H1 (cell line): ENCODE results near the gene PRR12. TPM values are rescaled to one million over a fixed set of nuclear protein-coding genes. Genes with fewer than 3 reads are reported as not detected.

Experiments used
- CTCF ChIA-PET: fragments of 300-600 bp; sonication (Branson Sonifier 250); formaldehyde crosslinking; loops from one replicate; lab custom pipeline; 2021; ENCODE audit not compliant: partially characterized antibody; lab: Charles Lee
- POLR2A ChIA-PET: fragments of 300-600 bp; sonication (Branson Sonifier 250); formaldehyde crosslinking; loops from one replicate; lab custom pipeline; 2021; ENCODE audit warnings: inconsistent platforms; ENCODE audit not compliant: partially characterized antibody; lab: Charles Lee
- DNase-seq, 2 experiments: peaks; one replicate each; pipeline versions ENCODE4 v3.0.0 to v3.0.0-alpha.2; 2010 to 2022; ENCODE audit warnings: low spot score in 2 of 2, low read depth in 1 of 2, mixed read lengths in 1 of 2
- FAIRE-seq: peaks from 2 replicates; lab custom pipeline; 2011; peaks lifted over from hg19 to GRCh38; lab: Jason Lieb, UNC
- H2AFZ ChIP-seq: 2 replicates; pipeline ENCODE4 v1.8.1; 2012; ENCODE audit warnings: low read length, inconsistent platforms
- H2AK5ac ChIP-seq: 2 replicates; pipeline ENCODE4 v1.6.1; 2013; ENCODE audit warnings: low read depth, low read length
- H2BK120ac ChIP-seq: replicated peaks from 2 replicates; pipeline ENCODE3; 2013; ENCODE audit warnings: low read depth, low read length, inconsistent platforms
- H2BK12ac ChIP-seq: 2 replicates; pipeline ENCODE4 v1.6.1; 2013; ENCODE audit warnings: low read depth, low read length
- H2BK15ac ChIP-seq: 2 replicates; pipeline ENCODE4 v1.6.1; 2013; ENCODE audit warnings: low read length
- H2BK20ac ChIP-seq: 2 replicates; pipeline ENCODE4 v1.6.1; 2013; ENCODE audit warnings: low read length
- H2BK5ac ChIP-seq: 2 replicates; pipeline ENCODE4 v1.6.1; 2013; ENCODE audit warnings: low read depth, low read length
- H3K14ac ChIP-seq: 2 replicates; pipeline ENCODE4 v1.6.1; 2013; ENCODE audit warnings: inconsistent platforms; ENCODE audit not compliant: insufficient read length
- H3K18ac ChIP-seq: 2 replicates; pipeline ENCODE4 v1.6.1; 2013; ENCODE audit warnings: low read length; ENCODE audit errors: extremely low read depth
- H3K23ac ChIP-seq: 2 replicates; pipeline ENCODE4 v1.6.1; 2013; ENCODE audit warnings: inconsistent platforms; ENCODE audit not compliant: insufficient read length
- H3K23me2 ChIP-seq: 2 replicates; pipeline ENCODE4 v1.6.1; 2013; ENCODE audit warnings: low read depth, low read length
- H3K27ac ChIP-seq: 2 replicates; pipeline ENCODE4 v1.6.1; 2011; ENCODE audit warnings: low read depth, low read length, inconsistent platforms
- H3K27me3 ChIP-seq, 4 experiments: replicated peaks in 1 of 4; 1 replicate in 1 of 4; 2 replicates in 3 of 4; pipeline versions ENCODE4 v1.6.1 to v1.8.1; 2011 to 2013; ENCODE audit warnings: low read length in 3 of 4, mild to moderate bottlenecking in 3 of 4, inconsistent platforms in 2 of 4, mixed read lengths in 2 of 4, moderate library complexity in 1 of 4; ENCODE audit not compliant: control insufficient read depth in 3 of 4, insufficient read depth in 3 of 4; ENCODE audit errors: extremely low read depth in 1 of 4
- H3K36me3 ChIP-seq, 4 experiments: 2 replicates each; pipeline versions ENCODE4 v1.6.1 to v1.8.1; 2011 to 2013; ENCODE audit warnings: mild to moderate bottlenecking in 4 of 4, low read length in 3 of 4, moderate library complexity in 2 of 4, control low read depth in 1 of 4, inconsistent platforms in 1 of 4; ENCODE audit not compliant: insufficient read depth in 4 of 4, control insufficient read depth in 2 of 4
- H3K4ac ChIP-seq: replicated peaks from 2 replicates; pipeline ENCODE3; 2013; ENCODE audit warnings: low read length, low read depth, mixed read lengths, inconsistent platforms; ENCODE audit not compliant: insufficient read length
- H3K4me1 ChIP-seq, 4 experiments: replicated peaks in 1 of 4; 1 replicate in 1 of 4; 2 replicates in 3 of 4; pipeline versions ENCODE4 v1.6.1 to v1.8.1; 2011 to 2013; ENCODE audit warnings: low read length in 3 of 4, inconsistent platforms in 2 of 4, mixed read lengths in 1 of 4; ENCODE audit not compliant: insufficient read depth in 4 of 4, control insufficient read depth in 3 of 4
- H3K4me2 ChIP-seq, 2 experiments: 2 replicates each; pipeline versions ENCODE4 v1.6.1 to v1.8.1; 2011 to 2013; ENCODE audit warnings: low read depth in 2 of 2, low read length in 2 of 2, control low read depth in 1 of 2, inconsistent platforms in 1 of 2, mild to moderate bottlenecking in 1 of 2; ENCODE audit not compliant: insufficient read depth in 1 of 2
- H3K4me3 ChIP-seq, 4 experiments: fragments of 200-600, 300-600 bp in 1 of 4; sonication (generic), shearing (Covaris generic), sonication (Bioruptor Twin) in 1 of 4; 2 replicates each; pipeline versions ENCODE4 v1.5.1 to v1.8.1; 2011 to 2016; ENCODE audit warnings: low read length in 4 of 4, low read depth in 3 of 4, control low read depth in 2 of 4, inconsistent platforms in 2 of 4, mild to moderate bottlenecking in 2 of 4, mixed read lengths in 1 of 4, moderate library complexity in 1 of 4; ENCODE audit not compliant: insufficient read depth in 2 of 4; ENCODE audit errors: extremely low read depth in 1 of 4
- H3K56ac ChIP-seq: replicated peaks from 2 replicates; pipeline ENCODE3; 2013; ENCODE audit warnings: low read depth, mild to moderate bottlenecking, mixed read lengths, low read length, inconsistent platforms; ENCODE audit not compliant: insufficient read length
- H3K79me1 ChIP-seq: 2 replicates; pipeline ENCODE4 v1.6.1; 2013; ENCODE audit warnings: low read depth, low read length, control low read depth
- H3K79me2 ChIP-seq, 2 experiments: 2 replicates each; pipeline versions ENCODE4 v1.6.1 to v1.8.1; 2012 to 2013; ENCODE audit warnings: low read length in 2 of 2, mild to moderate bottlenecking in 2 of 2, inconsistent platforms in 1 of 2; ENCODE audit not compliant: insufficient read depth in 2 of 2, control insufficient read depth in 1 of 2
- H3K9ac ChIP-seq, 4 experiments: replicated peaks in 1 of 4; 1 replicate in 1 of 4; 2 replicates in 3 of 4; pipeline versions ENCODE4 v1.6.1 to v1.8.1; 2011 to 2013; ENCODE audit warnings: low read depth in 3 of 4, low read length in 3 of 4, control low read depth in 2 of 4, mild to moderate bottlenecking in 2 of 4, moderate library complexity in 2 of 4, inconsistent platforms in 1 of 4; ENCODE audit errors: extremely low read depth in 1 of 4
- H3K9me3 ChIP-seq, 2 experiments: 2 replicates each; pipeline versions ENCODE4 v1.6.1 to v1.8.1; 2012 to 2013; ENCODE audit warnings: mild to moderate bottlenecking in 2 of 2, moderate library complexity in 2 of 2, control low read depth in 1 of 2, inconsistent platforms in 1 of 2, low read depth in 1 of 2, low read length in 1 of 2, mixed read lengths in 1 of 2; ENCODE audit not compliant: insufficient read depth in 2 of 2
- H4K20me1 ChIP-seq, 2 experiments: replicated peaks in 1 of 2; 2 replicates each; pipeline versions ENCODE3 to v1.8.1; 2011 to 2013; ENCODE audit warnings: inconsistent platforms in 2 of 2, low read length in 2 of 2, mild to moderate bottlenecking in 1 of 2; ENCODE audit not compliant: insufficient read depth in 2 of 2, control insufficient read depth in 1 of 2
- H4K5ac ChIP-seq: 2 replicates; pipeline ENCODE4 v1.6.1; 2013; ENCODE audit warnings: low read length, low read depth, mixed read lengths, inconsistent platforms; ENCODE audit not compliant: insufficient read length
- H4K8ac ChIP-seq: 2 replicates; pipeline ENCODE4 v1.8.0; 2013; ENCODE audit warnings: mild to moderate bottlenecking, moderate library complexity, low read length, inconsistent platforms; ENCODE audit not compliant: insufficient read depth; ENCODE audit errors: extremely low read depth
- H4K91ac ChIP-seq: replicated peaks from 2 replicates; pipeline ENCODE3; 2013; ENCODE audit warnings: low read length, mixed read lengths, inconsistent platforms; ENCODE audit not compliant: insufficient read length
- BACH1 ChIP-seq: IDR thresholded peaks from 2 replicates; pipeline ENCODE4 v1.6.1; 2012; ENCODE audit warnings: low read length, improper control_type of control experiment
- BRCA1 ChIP-seq: IDR thresholded peaks from 2 replicates; pipeline ENCODE4 v1.6.1; 2012; ENCODE audit warnings: low read depth, low read length, improper control_type of control experiment
- CBX5 ChIP-seq: fragments of 300-800, 300-1000 bp; sonication (generic); IDR thresholded peaks from 2 replicates; pipeline ENCODE4 v1.7.1; 2016; ENCODE audit warnings: antibody characterized with exemption, low read length, low read depth
- CEBPB ChIP-seq: IDR thresholded peaks from 2 replicates; pipeline ENCODE4 v1.6.1; 2012; ENCODE audit warnings: low read depth, low read length
- FOSL1 ChIP-seq: IDR thresholded peaks from 2 replicates; pipeline ENCODE4 v1.6.1; 2011; ENCODE audit warnings: mild to moderate bottlenecking, low read depth, low read length, moderate library complexity; ENCODE audit not compliant: insufficient read depth
- GTF2F1 ChIP-seq: IDR thresholded peaks from 2 replicates; pipeline ENCODE4 v1.6.1; 2012; ENCODE audit warnings: low read depth, low read length, improper control_type of control experiment, borderline replicate concordance
- POU5F1 ChIP-seq: IDR thresholded peaks from 2 replicates; pipeline ENCODE4 v1.6.1; 2011; ENCODE audit warnings: low read depth, mild to moderate bottlenecking, low read length, moderate library complexity
- SIN3A ChIP-seq, 2 experiments: IDR thresholded peaks in 1 of 2; conservative IDR thresholded peaks in 1 of 2; 2 replicates each; pipeline ENCODE4 v1.6.1; 2011 to 2012; ENCODE audit warnings: low read length in 2 of 2, improper control_type of control experiment in 1 of 2, low read depth in 1 of 2, mild to moderate bottlenecking in 1 of 2
- SRF ChIP-seq: IDR thresholded peaks from 2 replicates; pipeline ENCODE4 v1.6.1; 2011; ENCODE audit warnings: mild to moderate bottlenecking, low read depth, low read length, moderate library complexity
- SUZ12 ChIP-seq: fragments of 200-600 bp; sonication (generic); IDR thresholded peaks from 2 replicates; pipeline ENCODE4 v1.6.1; 2012; ENCODE audit warnings: mild to moderate bottlenecking, inconsistent platforms, low read length, moderate library complexity, mixed read lengths
- whole genome bisulfite sequencing, 2 experiments: shearing (Covaris generic) in 1 of 2; methylation state at CpG; one replicate each; pipeline versions ENCODE4 v1.1.6 to v1.1.7; 2013 to 2015; ENCODE audit warnings: low lambda C conversion rate in 2 of 2, mixed read lengths in 2 of 2, inconsistent platforms in 1 of 2, low coverage in 1 of 2, missing lambda C conversion rate in 1 of 2; ENCODE audit not compliant: insufficient replicate concordance in 2 of 2, insufficient coverage in 1 of 2, insufficient read length in 1 of 2; ENCODE audit errors: extremely low coverage in 1 of 2, missing lambda C conversion rate in 1 of 2; 5-methylcytosine and 5-hydroxymethylcytosine counted together
- polyA plus RNA-seq, 7 experiments: library from polyadenylated mRNA; depleted of rRNA in 3 of 7; stranded (reverse) in 5 of 7; unstranded in 2 of 7; fragments of >200 nt in 5 of 7; fragments of 200-250 nt in 2 of 7; gene quantifications; 1 replicate in 5 of 7; 2 replicates in 1 of 7; 4 replicates in 1 of 7; pipeline versions ENCODE4 v1.2.1 to v1.2.3, GENCODE V29; 2011 to 2013; ENCODE audit warnings: missing spikeins in 2 of 7, mixed read lengths in 2 of 7
- total RNA-seq: library from RNA; stranded (reverse); fragmentation: NEBNext Ultra II Directional; extraction: Animal tissue kit (Norgen Biotek cat#: 25700); gene quantifications from 2 replicates; pipeline ENCODE4 v1.2.1, GENCODE V29; 2021

Gene PRR12
- total and polyA plus RNA-seq, 2 of the 8 experiments (the other 6 are each of a cell fraction or from before 2014, with no cell fraction given), result 2.5 to 59.4 TPM

GRCh38 chr19:49559443-49559842, 31.5 kb upstream of the PRR12 start:
- no peak overlapping the region for H3K23ac ChIP-seq
- no peak overlapping the region for H3K4me2 ChIP-seq
- CTCF ChIA-PET, result interaction anchor here (0.7 to 18.1 kb wide), 13 partner anchors 13 to 86 kb away, joined by 3 to 240 read pairs (median 7); partner anchors contain the start of gene FLT3LG
- POLR2A ChIA-PET, result interaction anchor here (1.2 to 5.5 kb wide), 5 partner anchors 9 to 117 kb away, joined by 3 to 44 read pairs (median 7); partner anchors contain the start of genes NOSIP and PRRG2
- no peak overlapping the region for H3K9ac ChIP-seq
- 91% methylated on average over 3 of the region's 3 CpGs; no CpG with 5 or more reads in 1 of the 2 experiments for WGBS, 2 experiments
- 0 out of 2 replicates have a peak overlapping the region, but pooled peaks have one; percentile 9 for H2BK12ac ChIP-seq
- DNase-seq (no peak), FAIRE-seq (no peak)
- no peaks in the 10 kb centered on the region for H3K9me3 ChIP-seq
- H3K36me3 ChIP-seq, result peaks cover 0 to 34% (median 11%) of the 10 kb centered on the region in 4 experiments; a peak in 4 of 8 replicates
- H2BK120ac ChIP-seq, result no peak overlapping the region
- H3K56ac ChIP-seq, result no peak overlapping the region
- no peak overlapping the region for H3K14ac ChIP-seq
- peaks cover 6% of the 10 kb centered on the region for H3K23me2 ChIP-seq
- no peak overlapping the region for H2AK5ac ChIP-seq
- no peak for TF ChIP-seq GTF2F1
- TF ChIP-seq CEBPB, result no peak
- TF ChIP-seq BRCA1, result no peak
- no peak for TF ChIP-seq CBX5
- no peak for TF ChIP-seq SRF
- TF ChIP-seq FOSL1, result no peak
- TF ChIP-seq SUZ12, result no peak
- no peak for TF ChIP-seq POU5F1
- no peak for TF ChIP-seq SIN3A (conservative IDR thresholded peaks at IDR 0.05 in 1 of 2, IDR thresholded peaks at IDR 0.05 in 1 of 2; ENCODE audit: low read depth in 1 of 2, low read length in 2 of 2)
- TF ChIP-seq BACH1, result no peak
- no peak overlapping the region for H2AFZ ChIP-seq
- peaks cover 4% of the 10 kb centered on the region; the same call in 1 of the 2 replicates for H3K79me1 ChIP-seq
- no peak overlapping the region for H2BK5ac ChIP-seq
- H3K4me3 ChIP-seq, result no peak overlapping the region
- H4K91ac ChIP-seq, result no peak overlapping the region
- no peak overlapping the region for H3K4ac ChIP-seq
- H4K8ac ChIP-seq, result no peak overlapping the region
- no peaks in the 10 kb centered on the region; a peak in 2 of 7 replicates for H3K27me3 ChIP-seq
- H2BK15ac ChIP-seq, result no peak overlapping the region
- H3K18ac ChIP-seq, result no peak overlapping the region
- H3K27ac ChIP-seq, result no peak overlapping the region
- peaks cover 0 to 8% of the 10 kb centered on the region in 2 experiments; a peak in 2 of 4 replicates for H3K79me2 ChIP-seq
- H2BK20ac ChIP-seq, result no peak overlapping the region
- peaks cover 0 to 13% of the 10 kb centered on the region in 2 experiments for H4K20me1 ChIP-seq
- H3K4me1 ChIP-seq, result peaks cover 5 to 22% (median 14%) of the 10 kb centered on the region in 4 experiments
- H4K5ac ChIP-seq, result no peak overlapping the region
